Measurements from ENCODE around the gene DYRK1B.
"Not testable (repeated sequence)": the region's sequence is repeated elsewhere in the genome, so short reads cannot be mapped to it uniquely, and the experiment has no call there.

GRCh38 chr19:39878866-39879265 is 44.9 kb upstream of the DYRK1B start:
- TF ChIP-seq, protein P1, sequence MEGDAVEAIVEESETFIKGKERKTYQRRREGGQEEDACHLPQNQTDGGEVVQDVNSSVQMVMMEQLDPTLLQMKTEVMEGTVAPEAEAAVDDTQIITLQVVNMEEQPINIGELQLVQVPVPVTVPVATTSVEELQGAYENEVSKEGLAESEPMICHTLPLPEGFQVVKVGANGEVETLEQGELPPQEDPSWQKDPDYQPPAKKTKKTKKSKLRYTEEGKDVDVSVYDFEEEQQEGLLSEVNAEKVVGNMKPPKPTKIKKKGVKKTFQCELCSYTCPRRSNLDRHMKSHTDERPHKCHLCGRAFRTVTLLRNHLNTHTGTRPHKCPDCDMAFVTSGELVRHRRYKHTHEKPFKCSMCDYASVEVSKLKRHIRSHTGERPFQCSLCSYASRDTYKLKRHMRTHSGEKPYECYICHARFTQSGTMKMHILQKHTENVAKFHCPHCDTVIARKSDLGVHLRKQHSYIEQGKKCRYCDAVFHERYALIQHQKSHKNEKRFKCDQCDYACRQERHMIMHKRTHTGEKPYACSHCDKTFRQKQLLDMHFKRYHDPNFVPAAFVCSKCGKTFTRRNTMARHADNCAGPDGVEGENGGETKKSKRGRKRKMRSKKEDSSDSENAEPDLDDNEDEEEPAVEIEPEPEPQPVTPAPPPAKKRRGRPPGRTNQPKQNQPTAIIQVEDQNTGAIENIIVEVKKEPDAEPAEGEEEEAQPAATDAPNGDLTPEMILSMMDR (IDR thresholded peaks at IDR 0.05): not testable (repeated sequence)
- not testable (repeated sequence) for TF ChIP-seq POLR2A (IDR thresholded peaks at IDR 0.05)
